Measurements from ENCODE around the gene CHST15.

CHST15 gene

GRCh38 chr10:124007773-124008145 lies 85.6 kb downstream of the CHST15 start:
- no peak overlapping the region for H3K9ac ChIP-seq (ENCODE audit: low read depth, low read length, poor library complexity, severe bottlenecking)
- TF ChIP-seq, protein P1, sequence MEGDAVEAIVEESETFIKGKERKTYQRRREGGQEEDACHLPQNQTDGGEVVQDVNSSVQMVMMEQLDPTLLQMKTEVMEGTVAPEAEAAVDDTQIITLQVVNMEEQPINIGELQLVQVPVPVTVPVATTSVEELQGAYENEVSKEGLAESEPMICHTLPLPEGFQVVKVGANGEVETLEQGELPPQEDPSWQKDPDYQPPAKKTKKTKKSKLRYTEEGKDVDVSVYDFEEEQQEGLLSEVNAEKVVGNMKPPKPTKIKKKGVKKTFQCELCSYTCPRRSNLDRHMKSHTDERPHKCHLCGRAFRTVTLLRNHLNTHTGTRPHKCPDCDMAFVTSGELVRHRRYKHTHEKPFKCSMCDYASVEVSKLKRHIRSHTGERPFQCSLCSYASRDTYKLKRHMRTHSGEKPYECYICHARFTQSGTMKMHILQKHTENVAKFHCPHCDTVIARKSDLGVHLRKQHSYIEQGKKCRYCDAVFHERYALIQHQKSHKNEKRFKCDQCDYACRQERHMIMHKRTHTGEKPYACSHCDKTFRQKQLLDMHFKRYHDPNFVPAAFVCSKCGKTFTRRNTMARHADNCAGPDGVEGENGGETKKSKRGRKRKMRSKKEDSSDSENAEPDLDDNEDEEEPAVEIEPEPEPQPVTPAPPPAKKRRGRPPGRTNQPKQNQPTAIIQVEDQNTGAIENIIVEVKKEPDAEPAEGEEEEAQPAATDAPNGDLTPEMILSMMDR (conservative IDR thresholded peaks at IDR 0.05; ENCODE audit: low read length) = no peak
- TF ChIP-seq EZH2phosphoT487 (IDR thresholded peaks at IDR 0.05; ENCODE audit: borderline replicate concordance) = no peak
- H3K36me3 ChIP-seq (ENCODE audit: insufficient read depth, low read length) = no peaks in the 10 kb centered on the region
- H3K27me3 ChIP-seq (ENCODE audit: insufficient read depth, low read length, poor library complexity, severe bottlenecking) = no peaks in the 10 kb centered on the region
- no peak overlapping the region for H3K4me3 ChIP-seq (ENCODE audit: low read length, poor library complexity, severe bottlenecking)
- no peaks in the 10 kb centered on the region for H4K20me1 ChIP-seq (ENCODE audit: insufficient read depth, low read length, poor library complexity, severe bottlenecking)
- no peaks in the 10 kb centered on the region for H3K79me2 ChIP-seq (ENCODE audit: insufficient read depth, low read length)
- no peaks in the 10 kb centered on the region for H3K4me1 ChIP-seq (ENCODE audit: insufficient read depth, low read length, poor library complexity, severe bottlenecking)
- peaks cover 5% of the 10 kb centered on the region; the same call in 1 of the 2 replicates for H3K9me3 ChIP-seq (ENCODE audit: insufficient read depth, low read depth, low read length)
- no peak overlapping the region for H2AFZ ChIP-seq (ENCODE audit: low read length)
- H3K4me2 ChIP-seq (ENCODE audit: low read depth, low read length, poor library complexity, severe bottlenecking) = no peak overlapping the region
- H3K9me2 ChIP-seq (replicated peaks; ENCODE audit: low read depth, low read length) = no peaks in the 10 kb centered on the region
- H3F3A ChIP-seq (ENCODE audit: low read depth) = no peaks in the 10 kb centered on the region

DNA sequence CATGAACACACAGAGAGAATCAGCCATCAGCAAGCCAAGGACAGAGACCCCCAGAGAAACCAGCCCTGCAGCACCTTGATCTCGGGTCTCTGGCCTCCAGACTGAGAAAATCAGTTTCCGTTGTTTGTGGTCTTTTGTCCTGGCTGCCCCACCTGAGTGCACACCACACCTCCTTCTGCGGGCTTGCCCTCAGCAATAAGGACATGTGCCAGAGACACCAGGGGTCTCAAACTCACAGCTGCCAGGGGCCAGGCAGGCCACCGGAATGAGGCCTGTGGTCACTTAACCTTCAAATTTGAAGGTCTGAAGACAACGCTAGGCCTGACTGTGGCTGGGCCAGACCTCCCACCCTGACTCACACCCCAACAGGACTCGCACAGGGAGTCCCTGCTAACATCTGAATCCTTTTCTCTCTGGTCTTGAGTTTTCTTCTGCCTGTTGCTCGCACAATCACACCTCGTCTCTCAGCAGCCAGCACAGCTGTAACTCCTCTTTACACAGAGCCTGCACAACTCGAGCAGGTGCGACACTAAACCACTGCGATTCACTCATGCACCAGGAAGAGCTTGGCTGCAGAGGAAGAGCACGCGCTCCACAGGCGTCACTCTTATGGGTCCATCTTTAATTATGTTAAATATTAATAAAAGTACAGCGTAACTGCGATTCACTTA lies 86.2 kb downstream of the CHST15 start:
- H3K4me1 ChIP-seq (ENCODE audit: insufficient read depth, low read length, poor library complexity, severe bottlenecking) = no peaks in the 10 kb centered on the region
- no peak overlapping the region for H3K9ac ChIP-seq (ENCODE audit: low read depth, low read length, poor library complexity, severe bottlenecking)
- H3K9me2 ChIP-seq (replicated peaks; ENCODE audit: low read depth, low read length) = no peaks in the 10 kb centered on the region
- peaks cover 5% of the 10 kb centered on the region; the same call in 1 of the 2 replicates for H3K9me3 ChIP-seq (ENCODE audit: insufficient read depth, low read depth, low read length)
- TF ChIP-seq, protein P1 (conservative IDR thresholded peaks at IDR 0.05; ENCODE audit: low read length) = no peak
- TF ChIP-seq EZH2phosphoT487 (IDR thresholded peaks at IDR 0.05; ENCODE audit: borderline replicate concordance) = no peak
- no peak overlapping the region for H3K4me3 ChIP-seq (ENCODE audit: low read length, poor library complexity, severe bottlenecking)
- H4K20me1 ChIP-seq (ENCODE audit: insufficient read depth, low read length, poor library complexity, severe bottlenecking) = no peaks in the 10 kb centered on the region
- no peaks in the 10 kb centered on the region for H3K79me2 ChIP-seq (ENCODE audit: insufficient read depth, low read length)
- H3K4me2 ChIP-seq (ENCODE audit: low read depth, low read length, poor library complexity, severe bottlenecking) = no peak overlapping the region
- H3K27me3 ChIP-seq (ENCODE audit: insufficient read depth, low read length, poor library complexity, severe bottlenecking) = no peaks in the 10 kb centered on the region
- no peak overlapping the region for H2AFZ ChIP-seq (ENCODE audit: low read length)
- H3K36me3 ChIP-seq (ENCODE audit: insufficient read depth, low read length) = no peaks in the 10 kb centered on the region
- no peaks in the 10 kb centered on the region for H3F3A ChIP-seq (ENCODE audit: low read depth)

DNA sequence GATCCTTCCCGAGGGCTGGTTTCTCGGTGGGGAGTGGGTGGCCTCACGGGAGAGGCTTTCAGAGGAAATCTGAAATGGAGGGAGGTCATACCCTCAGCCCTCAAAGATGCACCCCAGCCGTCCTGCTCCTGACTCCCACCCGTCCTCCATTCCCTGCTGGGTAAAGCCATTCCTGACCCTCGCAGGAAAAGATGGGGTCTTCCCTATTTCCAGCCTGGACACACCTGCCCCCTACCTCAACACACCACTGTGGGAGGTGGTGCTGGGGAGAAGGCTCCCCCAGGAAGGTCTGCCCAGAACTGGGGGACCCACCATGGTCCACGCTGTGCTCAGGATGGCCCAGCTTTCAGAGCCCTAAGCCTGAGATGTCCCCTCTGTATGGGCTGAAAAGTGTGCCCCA lies 86.9 kb downstream of the CHST15 start:
- no peak overlapping the region for H3K9ac ChIP-seq (ENCODE audit: low read depth, low read length, poor library complexity, severe bottlenecking)
- no peaks in the 10 kb centered on the region for H3K79me2 ChIP-seq (ENCODE audit: insufficient read depth, low read length)
- no peak overlapping the region for H3K4me3 ChIP-seq (ENCODE audit: low read length, poor library complexity, severe bottlenecking)
- no peak for TF ChIP-seq EZH2phosphoT487 (IDR thresholded peaks at IDR 0.05; ENCODE audit: borderline replicate concordance)
- TF ChIP-seq, protein P1 (conservative IDR thresholded peaks at IDR 0.05; ENCODE audit: low read length) = no peak
- H3K27me3 ChIP-seq (ENCODE audit: insufficient read depth, low read length, poor library complexity, severe bottlenecking) = no peaks in the 10 kb centered on the region
- no peak overlapping the region for H2AFZ ChIP-seq (ENCODE audit: low read length)
- no peaks in the 10 kb centered on the region for H4K20me1 ChIP-seq (ENCODE audit: insufficient read depth, low read length, poor library complexity, severe bottlenecking)
- no peaks in the 10 kb centered on the region for H3K4me1 ChIP-seq (ENCODE audit: insufficient read depth, low read length, poor library complexity, severe bottlenecking)
- no peaks in the 10 kb centered on the region for H3K36me3 ChIP-seq (ENCODE audit: insufficient read depth, low read length)
- no peaks in the 10 kb centered on the region for H3F3A ChIP-seq (ENCODE audit: low read depth)
- H3K9me3 ChIP-seq (ENCODE audit: insufficient read depth, low read depth, low read length) = no peaks in the 10 kb centered on the region
- H3K9me2 ChIP-seq (replicated peaks; ENCODE audit: low read depth, low read length) = no peaks in the 10 kb centered on the region
- no peak overlapping the region for H3K4me2 ChIP-seq (ENCODE audit: low read depth, low read length, poor library complexity, severe bottlenecking)

Measured in Loucy (cell line).